Ishikawa (cell line): ENCODE measurements around the gene POLG.

Experiments used
- CEBPB ChIP-seq: IDR thresholded peaks from 2 replicates; pipeline ENCODE4 v1.6.1; 2012
- CREB1 ChIP-seq: IDR thresholded peaks from 2 replicates; pipeline ENCODE4 v1.6.1; 2012; ENCODE audit warnings: low read depth
- EGR1 ChIP-seq: IDR thresholded peaks from 2 replicates; pipeline ENCODE4 v1.6.1; 2012
- EP300 ChIP-seq: IDR thresholded peaks from 2 replicates; pipeline ENCODE4 v1.6.1; 2012; ENCODE audit warnings: borderline replicate concordance
- FOXM1 ChIP-seq: IDR thresholded peaks from 2 replicates; pipeline ENCODE4 v1.6.1; 2012; ENCODE audit warnings: low read depth, borderline replicate concordance
- MAX ChIP-seq: IDR thresholded peaks from 2 replicates; pipeline ENCODE4 v1.6.1; 2012
- NFIC ChIP-seq: IDR thresholded peaks from 2 replicates; pipeline ENCODE4 v1.6.1; 2012
- RAD21 ChIP-seq: IDR thresholded peaks from 2 replicates; pipeline ENCODE4 v1.6.1; 2012; ENCODE audit warnings: low read depth
- REST ChIP-seq: IDR thresholded peaks from 2 replicates; pipeline ENCODE4 v1.6.1; 2012; ENCODE audit warnings: low read depth, mild to moderate bottlenecking
- TAF1 ChIP-seq: IDR thresholded peaks from 2 replicates; pipeline ENCODE4 v1.6.1; 2012; ENCODE audit warnings: low read depth, mild to moderate bottlenecking
- TCF12 ChIP-seq: IDR thresholded peaks from 2 replicates; pipeline ENCODE4 v1.6.1; 2012; ENCODE audit warnings: low read depth
- TEAD4 ChIP-seq: IDR thresholded peaks from 2 replicates; pipeline ENCODE4 v1.6.1; 2012
- USF1 ChIP-seq: IDR thresholded peaks from 2 replicates; pipeline ENCODE4 v1.6.1; 2012
- YY1 ChIP-seq: IDR thresholded peaks from 2 replicates; pipeline ENCODE4 v1.6.1; 2012; ENCODE audit warnings: low read depth
- ZBTB7A ChIP-seq: IDR thresholded peaks from 2 replicates; pipeline ENCODE4 v1.6.1; 2012; ENCODE audit warnings: low read depth

POLG gene

DNA sequence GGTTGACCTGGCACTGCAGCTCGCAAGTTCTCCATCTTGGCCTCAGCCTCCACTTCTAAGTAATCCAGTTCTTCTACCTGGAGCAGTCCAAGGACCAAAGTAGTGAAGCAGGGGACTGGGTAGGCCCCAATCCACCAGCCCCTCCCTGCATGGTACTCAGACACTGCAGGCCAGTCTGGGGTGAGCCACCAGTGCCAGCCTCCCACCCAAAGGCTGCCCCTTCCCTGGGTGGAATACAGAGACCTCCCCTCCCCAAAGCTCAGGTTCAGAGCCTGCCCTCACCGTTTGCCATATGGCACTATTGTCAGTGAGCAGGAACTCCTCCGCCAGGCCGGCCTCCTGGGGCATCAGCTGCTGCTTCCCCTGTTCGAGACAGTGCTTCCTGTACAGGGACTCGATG lies 10.8 kb downstream of the POLG start:
- TF ChIP-seq TCF12: no peak
- TF ChIP-seq TAF1: no peak
- no peak for TF ChIP-seq MAX
- no peak for TF ChIP-seq EGR1
- TF ChIP-seq CEBPB: no peak
- TF ChIP-seq FOXM1: no peak
- TF ChIP-seq EP300: no peak
- no peak for TF ChIP-seq TEAD4
- no peak for TF ChIP-seq CREB1
- no peak for TF ChIP-seq ZBTB7A
- no peak for TF ChIP-seq REST
- TF ChIP-seq USF1: no peak
- TF ChIP-seq NFIC: no peak
- TF ChIP-seq YY1: no peak
- TF ChIP-seq RAD21: no peak

GRCh38 chr15:89322822-89323221 lies 11.8 kb downstream of the POLG start:
- TF ChIP-seq MAX: no peak
- TF ChIP-seq TAF1: no peak
- no peak for TF ChIP-seq REST
- no peak for TF ChIP-seq NFIC
- no peak for TF ChIP-seq CEBPB
- TF ChIP-seq TCF12: no peak
- TF ChIP-seq CREB1: no peak
- no peak for TF ChIP-seq YY1
- TF ChIP-seq EGR1: no peak

DNA sequence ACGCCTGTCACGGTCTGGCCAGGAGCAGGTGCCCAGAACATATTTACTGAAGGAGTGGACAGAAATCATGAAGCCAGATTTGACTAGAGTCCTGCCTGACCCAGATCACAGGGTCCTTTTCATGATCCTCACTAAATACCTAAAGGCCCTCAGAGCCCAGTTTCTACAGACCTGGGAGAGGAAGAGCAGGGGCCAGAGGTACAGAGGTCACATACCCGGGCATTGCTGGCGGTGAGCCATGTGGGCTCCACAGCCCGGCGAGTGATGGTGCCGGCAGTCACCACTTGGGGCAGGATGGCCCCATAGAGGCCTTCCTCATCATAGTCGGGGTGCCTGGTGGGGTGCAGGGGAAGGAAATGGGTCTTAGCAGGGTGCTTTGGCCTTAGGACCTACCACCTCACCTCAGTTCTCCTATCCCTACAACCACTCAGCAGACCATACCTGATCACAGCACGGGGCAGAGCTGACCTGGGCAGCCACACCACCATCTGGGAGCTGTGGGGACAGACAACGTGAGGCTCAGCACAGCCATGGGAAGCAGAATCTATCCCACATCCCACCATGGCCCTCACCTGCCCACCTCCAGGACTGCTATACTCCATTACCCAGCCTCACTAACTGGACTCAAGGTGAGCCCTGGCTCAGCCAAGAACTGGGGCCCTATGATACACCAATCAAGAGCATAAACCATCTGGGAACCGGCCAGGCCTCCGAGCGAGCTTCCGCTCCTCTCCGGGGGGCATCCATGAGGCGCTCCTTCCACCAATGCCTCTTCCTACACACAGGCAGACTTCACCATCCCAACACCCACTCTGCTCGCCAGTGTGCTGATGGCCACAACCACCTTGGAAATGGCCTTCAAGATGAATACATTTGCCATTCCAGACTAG lies 12.9 kb downstream of the POLG start:
- TF ChIP-seq TAF1 (no peak), CEBPB (no peak), ZBTB7A (no peak), MAX (no peak), TEAD4 (no peak), TCF12 (no peak), FOXM1 (no peak), RAD21 (no peak), YY1 (no peak), EGR1 (no peak), REST (no peak), NFIC (no peak), EP300 (no peak), USF1 (no peak), CREB1 (no peak)

DNA sequence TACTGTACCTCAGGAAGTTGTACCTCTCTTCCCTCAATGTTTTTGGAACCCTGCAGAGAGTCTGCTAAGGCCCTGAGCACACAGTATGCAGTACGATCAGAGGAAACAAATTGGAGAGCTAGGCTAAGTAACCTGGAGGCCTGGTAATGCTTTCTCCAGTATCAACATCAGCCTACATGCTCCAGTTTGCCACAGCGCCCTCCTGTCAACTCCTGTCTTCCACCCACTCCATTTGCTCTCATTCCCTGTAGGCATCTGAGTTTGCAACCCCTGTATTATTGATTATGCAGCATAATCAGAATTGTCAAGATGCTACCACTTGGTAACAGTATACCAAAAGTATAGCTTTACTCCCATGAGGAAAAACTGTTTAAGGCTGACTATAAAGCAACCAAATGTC lies 14.4 kb downstream of the POLG start:
- TF ChIP-seq USF1 (no peak), CREB1 (no peak), REST (no peak), ZBTB7A (no peak), CEBPB (no peak), TAF1 (no peak), YY1 (no peak), EP300 (no peak), FOXM1 (no peak), EGR1 (no peak), TEAD4 (no peak), TCF12 (no peak), MAX (no peak), RAD21 (no peak), NFIC (no peak)
